ENCODE measurements around the gene CD40. TPM values are rescaled to one million over a fixed set of nuclear protein-coding genes. Genes with fewer than 3 reads are reported as not detected.

Gene CD40
- total RNA-seq, 1 donor from 2014 or later, result 35.7 TPM

GRCh38 chr20:46112430-46113112 lies 5.5 kb upstream of the CD40 start:
- TF ChIP-seq, protein P1, sequence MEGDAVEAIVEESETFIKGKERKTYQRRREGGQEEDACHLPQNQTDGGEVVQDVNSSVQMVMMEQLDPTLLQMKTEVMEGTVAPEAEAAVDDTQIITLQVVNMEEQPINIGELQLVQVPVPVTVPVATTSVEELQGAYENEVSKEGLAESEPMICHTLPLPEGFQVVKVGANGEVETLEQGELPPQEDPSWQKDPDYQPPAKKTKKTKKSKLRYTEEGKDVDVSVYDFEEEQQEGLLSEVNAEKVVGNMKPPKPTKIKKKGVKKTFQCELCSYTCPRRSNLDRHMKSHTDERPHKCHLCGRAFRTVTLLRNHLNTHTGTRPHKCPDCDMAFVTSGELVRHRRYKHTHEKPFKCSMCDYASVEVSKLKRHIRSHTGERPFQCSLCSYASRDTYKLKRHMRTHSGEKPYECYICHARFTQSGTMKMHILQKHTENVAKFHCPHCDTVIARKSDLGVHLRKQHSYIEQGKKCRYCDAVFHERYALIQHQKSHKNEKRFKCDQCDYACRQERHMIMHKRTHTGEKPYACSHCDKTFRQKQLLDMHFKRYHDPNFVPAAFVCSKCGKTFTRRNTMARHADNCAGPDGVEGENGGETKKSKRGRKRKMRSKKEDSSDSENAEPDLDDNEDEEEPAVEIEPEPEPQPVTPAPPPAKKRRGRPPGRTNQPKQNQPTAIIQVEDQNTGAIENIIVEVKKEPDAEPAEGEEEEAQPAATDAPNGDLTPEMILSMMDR (IDR thresholded peaks at IDR 0.05), result no peak
- ATAC-seq (no peak), DNase-seq (no peak)
- Histone ChIP-seq H3K9me3 (no peaks in the 10 kb centered on the region), H3K27ac (no peak overlapping the region), H3K27me3 (ENCODE audit: low read depth) (peaks cover 8% of the 10 kb centered on the region), H3K36me3 (no peaks in the 10 kb centered on the region), H3K4me3 (no peak overlapping the region), H3K4me1 (peaks cover 21% of the 10 kb centered on the region)
- intact Hi-C loops (cut with DNase I), result no loop called here

DNA sequence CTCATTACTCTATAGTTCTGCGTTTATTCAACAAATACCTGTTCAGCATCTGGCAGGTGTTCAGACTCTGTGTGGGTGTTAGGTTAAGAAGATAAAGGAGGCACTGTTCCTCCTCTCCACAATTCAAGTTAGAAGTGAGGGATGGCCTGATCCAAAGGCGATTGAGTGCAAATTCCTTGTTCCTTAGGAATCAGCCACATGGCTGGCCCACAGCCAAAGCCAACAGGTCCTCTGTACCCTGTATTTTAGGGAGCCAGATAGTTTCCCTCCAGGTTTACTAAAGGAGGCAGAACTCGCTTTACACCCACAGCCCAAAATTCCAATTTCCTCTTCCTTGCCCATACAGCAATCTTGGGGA lies 5.0 kb upstream of the CD40 start:
- Histone ChIP-seq H3K27me3 (ENCODE audit: low read depth) (peaks cover 8% of the 10 kb centered on the region), H3K4me3 (no peak overlapping the region), H3K36me3 (no peaks in the 10 kb centered on the region), H3K4me1 (peaks cover 23% of the 10 kb centered on the region), H3K27ac (no peak overlapping the region), H3K9me3 (no peaks in the 10 kb centered on the region)
- TF ChIP-seq, protein P1 (IDR thresholded peaks at IDR 0.05), result no peak
- DNase-seq, result no peak
- intact Hi-C loops (cut with DNase I), result no loop called here
- no peak for ATAC-seq

GRCh38 chr20:46114449-46114848 lies 3.7 kb upstream of the CD40 start:
- TF ChIP-seq, protein P1 (IDR thresholded peaks at IDR 0.05), result no peak
- Histone ChIP-seq H3K4me1 (peaks cover 34% of the 10 kb centered on the region), H3K27me3 (ENCODE audit: low read depth) (no peaks in the 10 kb centered on the region), H3K27ac (no peak overlapping the region), H3K36me3 (no peaks in the 10 kb centered on the region), H3K4me3 (no peak overlapping the region), H3K9me3 (no peaks in the 10 kb centered on the region)
- intact Hi-C loops (cut with DNase I), result no loop called here
- DNase-seq (no peak), ATAC-seq (no peak)

DNA sequence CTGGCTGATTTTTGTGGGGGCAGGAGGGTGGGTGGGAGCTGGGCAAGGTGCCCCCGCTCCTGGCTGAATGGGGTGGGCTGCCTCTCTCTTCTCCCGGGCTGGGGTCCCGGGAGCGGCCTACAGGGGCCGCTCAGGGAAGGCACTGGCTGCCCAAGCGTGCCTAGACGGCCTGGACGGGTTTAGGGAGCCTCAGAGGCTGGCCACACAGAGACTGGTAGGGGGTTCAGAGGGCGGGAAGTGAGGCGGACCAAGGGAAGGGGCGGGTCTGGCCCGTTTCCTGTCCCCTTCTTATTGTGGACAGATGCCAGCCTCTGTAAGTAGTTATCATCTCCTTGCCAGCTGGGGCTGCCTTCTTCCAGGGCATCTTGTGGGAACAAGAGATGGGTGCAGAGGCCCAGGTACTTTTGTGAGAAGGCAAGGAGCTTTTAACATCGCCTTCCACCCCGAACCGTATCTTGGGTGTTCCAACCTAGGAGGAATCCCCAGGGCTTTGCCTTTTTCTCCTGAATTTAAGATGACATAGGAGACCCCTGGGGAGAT lies 437 bp downstream of the CD40 start:
- Histone ChIP-seq H3K36me3 (peaks cover 18% of the 10 kb centered on the region), H3K4me3 (peak overlapping the region; percentile 56), H3K4me1 (peaks cover 52% of the 10 kb centered on the region), H3K27me3 (ENCODE audit: low read depth) (no peaks in the 10 kb centered on the region), H3K27ac (peak overlapping the region; percentile 80), H3K9me3 (no peaks in the 10 kb centered on the region)
- DNase-seq, result peak; percentile 61
- TF ChIP-seq, protein P1 (IDR thresholded peaks at IDR 0.05), result no peak
- peak; percentile 75 to 78 for ATAC-seq
- intact Hi-C loops (cut with DNase I), result no loop called here

GRCh38 chr20:46119028-46119546 lies 973 bp downstream of the CD40 start:
- Histone ChIP-seq H3K4me1 (peaks cover 52% of the 10 kb centered on the region), H3K27ac (peak overlapping the region; percentile 80), H3K27me3 (ENCODE audit: low read depth) (no peaks in the 10 kb centered on the region), H3K9me3 (no peaks in the 10 kb centered on the region), H3K36me3 (peaks cover 24% of the 10 kb centered on the region), H3K4me3 (peak overlapping the region; percentile 56)
- TF ChIP-seq, protein P1 (IDR thresholded peaks at IDR 0.05), result no peak
- DNase-seq (no peak), ATAC-seq (peak; percentile 14 to 55)
- intact Hi-C loops (cut with DNase I), result no loop called here
